ENCODE results near the gene PREP.

Gene PREP

DNA sequence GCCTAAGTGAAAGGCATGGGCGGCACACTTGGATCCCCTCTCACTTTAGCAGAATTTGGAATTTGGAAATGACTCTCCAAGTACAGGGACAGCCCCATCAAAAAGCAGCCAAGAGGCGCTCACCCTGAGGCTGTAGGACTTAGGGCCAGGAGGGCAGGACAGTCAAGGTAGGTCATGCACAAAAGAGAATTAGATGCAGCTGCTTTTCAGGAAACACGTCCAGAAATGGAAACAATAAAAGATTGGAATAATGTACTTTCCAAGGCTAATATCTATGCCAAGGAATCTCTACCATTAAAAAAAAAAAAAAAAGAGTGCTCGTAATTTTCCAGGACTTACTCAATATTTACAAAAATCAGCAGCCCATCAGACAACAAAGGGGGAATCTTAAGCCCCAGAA is 19.9 kb downstream of the PREP start:
- Histone ChIP-seq H3K4me1 (ENCODE audit: control insufficient read depth, low read length) (no peaks in the 10 kb centered on the region), H3K27me3 (ENCODE audit: control insufficient read depth, low read length) (no peaks in the 10 kb centered on the region), H3K27ac (ENCODE audit: low read depth, low read length) (no peak overlapping the region), H3K4me3 (ENCODE audit: low read length) (no peak overlapping the region), H3K9me3 (ENCODE audit: control insufficient read depth, insufficient read depth, low read length) (no peaks in the 10 kb centered on the region), H3K9me2 (replicated peaks; ENCODE audit: control insufficient read depth, low read length) (no peaks in the 10 kb centered on the region), H3K36me3 (ENCODE audit: control insufficient read depth, low read length) (no peaks in the 10 kb centered on the region; the same call in 1 of the 2 replicates), H3K4me2 (ENCODE audit: low read length) (no peak overlapping the region), H3K79me2 (ENCODE audit: control insufficient read depth, low read length) (peaks cover 8% of the 10 kb centered on the region), H4K20me1 (ENCODE audit: control insufficient read depth, insufficient read depth, low read depth, low read length) (no peaks in the 10 kb centered on the region), H3F3A (ENCODE audit: control insufficient read depth, insufficient read depth) (no peaks in the 10 kb centered on the region)
- no peak for TF ChIP-seq EZH2phosphoT487 (IDR thresholded peaks at IDR 0.05; ENCODE audit: borderline replicate concordance, low read length)
- TF ChIP-seq, protein P1, sequence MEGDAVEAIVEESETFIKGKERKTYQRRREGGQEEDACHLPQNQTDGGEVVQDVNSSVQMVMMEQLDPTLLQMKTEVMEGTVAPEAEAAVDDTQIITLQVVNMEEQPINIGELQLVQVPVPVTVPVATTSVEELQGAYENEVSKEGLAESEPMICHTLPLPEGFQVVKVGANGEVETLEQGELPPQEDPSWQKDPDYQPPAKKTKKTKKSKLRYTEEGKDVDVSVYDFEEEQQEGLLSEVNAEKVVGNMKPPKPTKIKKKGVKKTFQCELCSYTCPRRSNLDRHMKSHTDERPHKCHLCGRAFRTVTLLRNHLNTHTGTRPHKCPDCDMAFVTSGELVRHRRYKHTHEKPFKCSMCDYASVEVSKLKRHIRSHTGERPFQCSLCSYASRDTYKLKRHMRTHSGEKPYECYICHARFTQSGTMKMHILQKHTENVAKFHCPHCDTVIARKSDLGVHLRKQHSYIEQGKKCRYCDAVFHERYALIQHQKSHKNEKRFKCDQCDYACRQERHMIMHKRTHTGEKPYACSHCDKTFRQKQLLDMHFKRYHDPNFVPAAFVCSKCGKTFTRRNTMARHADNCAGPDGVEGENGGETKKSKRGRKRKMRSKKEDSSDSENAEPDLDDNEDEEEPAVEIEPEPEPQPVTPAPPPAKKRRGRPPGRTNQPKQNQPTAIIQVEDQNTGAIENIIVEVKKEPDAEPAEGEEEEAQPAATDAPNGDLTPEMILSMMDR (IDR thresholded peaks at IDR 0.05; ENCODE audit: low read depth, low read length, poor library complexity, severe bottlenecking), result no peak

DNA sequence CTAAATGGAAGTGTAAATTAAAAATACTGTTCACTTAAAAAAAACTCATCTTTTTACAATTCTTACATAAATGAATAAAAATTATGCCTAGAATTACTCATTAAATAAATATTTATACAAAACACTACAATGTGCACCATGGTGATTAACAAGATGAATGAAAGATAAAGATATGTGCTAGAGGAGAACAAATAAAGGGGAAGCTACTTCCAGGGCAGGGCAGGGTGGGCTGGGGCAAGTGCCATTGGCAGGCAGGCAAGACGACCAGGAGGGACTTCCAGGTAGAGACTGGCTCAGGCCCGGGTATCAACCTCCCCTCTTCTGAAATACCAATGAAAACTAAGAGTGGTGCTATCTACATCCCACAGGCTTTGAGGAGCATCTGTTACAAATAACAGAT is 20.4 kb downstream of the PREP start:
- Histone ChIP-seq H3K4me1 (ENCODE audit: control insufficient read depth, low read length) (no peaks in the 10 kb centered on the region), H3K79me2 (ENCODE audit: control insufficient read depth, low read length) (peaks cover 8% of the 10 kb centered on the region), H4K20me1 (ENCODE audit: control insufficient read depth, insufficient read depth, low read depth, low read length) (no peaks in the 10 kb centered on the region)

DNA sequence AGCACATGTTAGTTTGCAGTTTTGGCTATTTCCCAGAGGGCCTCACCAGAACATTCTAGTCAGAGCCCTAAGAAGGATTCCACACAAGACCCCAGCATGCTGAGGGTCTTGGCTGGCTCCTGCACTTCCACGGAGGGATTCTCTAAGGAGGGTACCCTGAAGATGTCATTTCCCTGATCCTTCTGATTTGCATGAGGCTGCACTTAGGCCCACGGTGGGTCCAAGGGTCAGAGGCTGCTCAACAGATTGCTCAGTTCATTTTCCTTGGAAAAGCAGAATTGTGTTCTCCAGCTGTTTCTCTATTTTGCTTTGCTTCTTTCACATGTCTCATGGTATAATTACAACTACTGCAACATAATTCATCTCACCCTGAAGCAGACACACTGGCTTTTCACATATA is 22.2 kb downstream of the PREP start:
- Histone ChIP-seq H3K79me2 (ENCODE audit: control insufficient read depth, low read length) (peaks cover 8% of the 10 kb centered on the region), H3K27me3 (ENCODE audit: control insufficient read depth, low read length) (no peaks in the 10 kb centered on the region), H4K20me1 (ENCODE audit: control insufficient read depth, insufficient read depth, low read depth, low read length) (no peaks in the 10 kb centered on the region), H3K4me1 (ENCODE audit: control insufficient read depth, low read length) (no peaks in the 10 kb centered on the region), H3K9me3 (ENCODE audit: control insufficient read depth, insufficient read depth, low read length) (no peaks in the 10 kb centered on the region), H3K4me3 (ENCODE audit: low read length) (no peak overlapping the region), H3K4me2 (ENCODE audit: low read length) (no peak overlapping the region), H3K36me3 (ENCODE audit: control insufficient read depth, low read length) (peaks cover 6% of the 10 kb centered on the region), H3K27ac (ENCODE audit: low read depth, low read length) (no peak overlapping the region), H3F3A (ENCODE audit: control insufficient read depth, insufficient read depth) (no peaks in the 10 kb centered on the region), H3K9me2 (replicated peaks; ENCODE audit: control insufficient read depth, low read length) (no peaks in the 10 kb centered on the region)
- TF ChIP-seq, protein P1 (IDR thresholded peaks at IDR 0.05; ENCODE audit: low read depth, low read length, poor library complexity, severe bottlenecking), result no peak
- no peak for TF ChIP-seq EZH2phosphoT487 (IDR thresholded peaks at IDR 0.05; ENCODE audit: borderline replicate concordance, low read length)

More for the DNA sequence above, 20.4 kb downstream of the PREP start:
- Histone ChIP-seq H3K9me3 (ENCODE audit: control insufficient read depth, insufficient read depth, low read length) (no peaks in the 10 kb centered on the region), H3F3A (ENCODE audit: control insufficient read depth, insufficient read depth) (no peaks in the 10 kb centered on the region), H3K27ac (ENCODE audit: low read depth, low read length) (no peak overlapping the region), H3K4me3 (ENCODE audit: low read length) (no peak overlapping the region), H3K4me2 (ENCODE audit: low read length) (no peak overlapping the region), H3K36me3 (ENCODE audit: control insufficient read depth, low read length) (no peaks in the 10 kb centered on the region; the same call in 1 of the 2 replicates), H3K27me3 (ENCODE audit: control insufficient read depth, low read length) (no peaks in the 10 kb centered on the region), H3K9me2 (replicated peaks; ENCODE audit: control insufficient read depth, low read length) (no peaks in the 10 kb centered on the region)
- no peak for TF ChIP-seq EZH2phosphoT487 (IDR thresholded peaks at IDR 0.05; ENCODE audit: borderline replicate concordance, low read length)
- TF ChIP-seq, protein P1 (IDR thresholded peaks at IDR 0.05; ENCODE audit: low read depth, low read length, poor library complexity, severe bottlenecking), result no peak

Measured in DOHH2 (cell line).